ENCODE measurements around the gene PLCH1.

The PLCH1 gene

GRCh38 chr3:155329513-155330048 lies 415.3 kb downstream of the PLCH1 start:
- DNase-seq, result no peak

GRCh38 chr3:155327871-155328270 lies 417.0 kb downstream of the PLCH1 start:
- DNase-seq, result no peak

DNA sequence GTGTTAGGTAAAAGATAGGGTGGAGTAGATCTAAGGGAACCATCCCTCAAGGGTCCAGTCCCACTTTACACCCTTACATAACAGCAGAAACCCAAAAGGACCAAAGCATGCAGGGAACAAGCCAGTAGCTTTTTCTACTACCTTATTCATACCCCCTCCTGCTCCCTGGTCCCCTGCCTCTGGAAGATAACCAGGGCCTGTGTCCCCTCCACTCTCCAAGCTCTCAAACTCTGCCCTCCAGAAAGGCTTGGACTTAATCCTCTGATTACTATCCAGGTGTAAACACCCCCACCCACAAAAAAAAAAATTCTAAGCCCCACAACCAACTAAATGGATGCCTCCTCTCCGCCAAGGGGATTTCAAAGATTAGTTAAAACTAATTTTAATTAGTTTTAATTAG lies 417.4 kb downstream of the PLCH1 start:
- no peak for DNase-seq

DNA sequence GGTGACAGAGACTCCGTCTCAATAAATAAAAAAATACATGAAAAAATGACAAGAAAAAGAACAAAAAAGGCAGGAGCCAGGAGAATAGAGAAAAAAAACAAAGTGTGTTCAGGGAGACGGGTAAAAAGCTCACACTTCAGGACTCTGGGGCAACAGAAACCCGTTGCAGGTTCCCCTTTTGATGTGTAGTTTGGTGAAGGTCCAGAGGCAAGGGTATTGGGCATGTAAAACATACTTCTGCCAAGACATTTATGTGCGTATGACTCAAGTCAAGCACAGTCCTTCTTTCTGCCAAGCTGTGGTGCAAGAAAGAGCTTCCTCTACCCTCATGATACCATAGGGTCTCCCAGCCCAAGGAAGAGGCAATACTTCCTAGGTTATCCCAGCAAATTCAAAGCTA lies 418.0 kb downstream of the PLCH1 start:
- DNase-seq, result no peak

DNA sequence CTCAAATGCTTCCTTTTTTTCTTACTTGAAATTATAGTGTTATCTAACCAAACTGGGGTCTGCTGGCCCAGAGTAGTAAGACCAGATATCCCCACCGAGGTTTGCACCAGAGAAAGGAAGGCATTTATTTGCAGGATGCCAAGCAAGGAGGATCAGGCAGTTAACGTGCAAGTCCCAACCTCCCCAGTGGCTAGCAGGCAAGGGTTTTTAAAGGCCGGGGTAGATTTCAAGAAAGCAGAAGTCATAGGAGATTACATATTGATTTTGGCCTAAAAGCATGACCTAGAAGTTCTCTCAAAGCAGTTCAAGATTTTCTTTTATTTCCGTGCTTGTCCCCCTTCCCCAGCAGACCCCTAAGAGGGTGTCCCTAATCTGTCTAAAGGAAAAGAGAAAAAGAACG lies 418.6 kb downstream of the PLCH1 start:
- DNase-seq, result no peak
